GM19452 (cell line): ENCODE measurements around the gene GNAO1.
"Not testable (repeated sequence)": the region's sequence is repeated elsewhere in the genome, so short reads cannot be mapped to it uniquely, and the experiment has no call there.

Experiments
- ATAC-seq: cut with Tn5 transposase; IDR thresholded peaks from one replicate; pipeline ENCODE4 v1.9.1; 2021; ENCODE audit not compliant: unreplicated experiment

GNAO1 gene

DNA sequence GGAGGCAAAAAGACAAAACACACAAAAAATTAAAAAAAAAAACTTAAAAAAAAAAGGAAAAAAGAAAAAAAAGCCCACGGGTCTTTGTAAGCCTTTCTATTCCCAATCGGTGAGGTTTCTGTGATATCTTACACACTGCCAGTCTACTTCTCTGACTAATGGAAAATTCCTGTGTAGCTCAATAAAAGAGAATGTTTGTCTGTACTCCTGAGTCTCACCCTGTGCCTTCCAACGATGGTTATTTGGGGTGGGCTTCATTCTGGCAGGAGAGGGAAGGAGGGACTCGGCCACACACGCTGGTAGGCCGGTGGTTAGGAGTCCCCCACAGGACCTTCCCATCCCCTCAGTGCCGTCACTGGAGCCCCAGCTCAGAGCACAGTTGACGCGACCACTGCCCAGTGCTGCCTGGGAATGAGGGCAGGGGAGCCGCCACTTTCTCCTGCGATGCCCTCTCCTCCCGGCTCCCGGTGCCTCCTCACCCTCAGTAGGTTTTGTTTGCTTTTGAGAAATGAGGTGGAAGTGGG is 166.0 kb downstream of the GNAO1 start:
- no peak for ATAC-seq

GRCh38 chr16:56357765-56358322 is 166.6 kb downstream of the GNAO1 start:
- ATAC-seq, result no peak

DNA sequence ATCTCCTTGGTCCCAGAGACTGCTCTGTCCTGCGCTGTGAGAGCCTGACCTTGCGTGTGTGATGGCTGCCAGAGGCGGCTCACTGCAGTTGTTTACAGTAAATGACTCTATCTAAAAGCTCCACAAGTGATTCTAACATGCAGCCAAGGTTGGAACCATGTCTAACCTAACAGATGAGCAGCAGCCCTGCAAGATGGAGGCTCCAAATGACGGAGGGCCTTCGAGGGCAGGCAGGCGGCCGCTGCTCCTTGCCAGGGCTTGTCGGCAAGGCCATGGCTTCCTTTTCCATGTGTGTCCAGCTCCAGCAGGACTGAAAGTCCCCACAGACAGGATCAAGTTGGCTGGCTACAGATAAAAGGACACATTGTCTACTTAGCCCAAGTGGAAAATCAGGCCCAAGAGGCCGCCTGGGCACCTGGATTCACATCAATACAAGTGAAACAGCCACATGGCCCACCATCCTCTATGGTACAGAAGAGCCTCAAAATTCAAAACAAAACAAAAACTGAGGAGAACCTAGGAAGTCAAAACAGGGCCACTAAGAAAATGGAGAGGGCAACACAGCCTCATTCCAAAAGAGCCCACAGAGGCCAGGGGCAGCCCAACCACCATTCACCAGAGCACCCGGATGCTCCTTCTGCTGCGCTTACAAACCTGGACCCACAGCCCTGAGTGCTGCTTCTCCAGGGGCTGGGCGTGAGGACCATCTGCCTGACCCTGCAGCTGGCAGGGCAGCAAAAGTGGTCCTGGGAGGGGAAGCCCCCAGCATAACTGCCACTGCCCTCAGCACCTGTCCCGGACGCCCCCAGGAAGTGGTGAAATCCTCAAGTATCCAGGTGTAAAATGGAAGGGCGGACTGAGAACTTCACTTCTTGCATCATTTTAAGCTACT is 169.1 kb downstream of the GNAO1 start:
- ATAC-seq, result no peak

- ATAC-seq, result no peak
Measured at GRCh38 chr16:56362057-56362655, 170.9 kb downstream of the GNAO1 start.

- ATAC-seq, result no peak
Measured at GRCh38 chr16:56362706-56363105, 171.4 kb downstream of the GNAO1 start.

GRCh38 chr16:56363181-56363716 is 172.0 kb downstream of the GNAO1 start:
- no peak for ATAC-seq

- ATAC-seq, result no peak
Measured at GRCh38 chr16:56363781-56364565, 172.7 kb downstream of the GNAO1 start.

DNA sequence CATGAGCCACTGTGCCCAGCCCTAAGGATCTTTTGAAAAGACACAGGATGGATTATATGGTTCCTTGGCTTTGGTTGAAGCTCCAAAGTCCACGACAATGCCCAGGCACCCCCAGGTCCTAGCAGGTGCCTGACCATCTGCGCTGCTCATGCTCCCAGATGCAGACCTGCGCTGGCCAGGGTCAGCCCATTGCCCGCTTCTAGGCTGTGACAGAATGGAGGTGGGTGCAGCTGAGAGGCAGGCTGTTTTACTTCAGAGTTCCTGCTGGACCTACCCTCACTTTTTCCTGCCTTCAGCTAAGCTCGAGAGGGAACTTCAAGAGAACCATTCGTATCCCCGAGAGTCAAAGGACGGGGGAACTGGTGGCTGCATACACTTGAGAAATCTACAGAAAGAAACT is 173.6 kb downstream of the GNAO1 start:
- no peak for ATAC-seq

- no peak for ATAC-seq
Measured at GRCh38 chr16:56365552-56365951, 174.3 kb downstream of the GNAO1 start.

DNA sequence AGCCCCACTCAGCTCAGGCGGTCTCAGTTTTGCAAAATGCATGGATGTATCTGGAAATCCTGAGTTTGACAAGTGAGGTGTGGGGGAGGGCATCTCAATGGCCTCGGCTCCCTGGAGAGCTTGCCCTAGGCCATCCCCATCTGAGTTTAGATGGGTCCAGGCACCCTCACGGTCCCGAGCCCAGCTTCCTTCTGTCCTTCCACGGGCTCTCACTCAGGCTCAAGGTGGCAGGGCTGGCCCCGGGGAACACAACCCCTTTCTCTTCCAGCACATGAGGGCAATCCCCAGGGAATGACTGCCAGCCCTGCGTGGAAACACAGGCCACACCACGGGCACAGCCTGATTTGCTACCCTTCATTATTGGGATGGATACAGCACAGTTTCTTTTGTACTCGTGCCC is 175.7 kb downstream of the GNAO1 start:
- ATAC-seq, result no peak

- no peak for ATAC-seq
Measured at GRCh38 chr16:56367764-56368163, 176.5 kb downstream of the GNAO1 start.

DNA sequence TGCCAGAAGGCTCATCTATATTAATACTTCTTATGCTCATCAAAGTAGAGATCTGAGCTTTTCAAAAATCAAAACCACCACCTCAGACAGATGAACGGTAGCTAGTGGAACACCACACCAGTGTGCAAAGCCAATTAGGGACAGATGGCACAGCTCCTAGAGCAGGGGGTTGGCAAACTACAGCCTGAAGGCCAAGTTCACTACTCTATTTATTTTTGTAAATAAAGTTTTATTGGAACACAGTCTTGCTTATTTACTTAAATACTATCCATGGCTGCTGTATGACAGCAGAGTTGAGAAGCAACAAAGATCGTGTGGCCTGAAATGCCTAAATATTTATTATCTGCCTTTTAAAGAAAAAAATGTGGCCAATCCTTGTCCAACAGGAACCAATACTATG is 177.3 kb downstream of the GNAO1 start:
- ATAC-seq, result no peak

DNA sequence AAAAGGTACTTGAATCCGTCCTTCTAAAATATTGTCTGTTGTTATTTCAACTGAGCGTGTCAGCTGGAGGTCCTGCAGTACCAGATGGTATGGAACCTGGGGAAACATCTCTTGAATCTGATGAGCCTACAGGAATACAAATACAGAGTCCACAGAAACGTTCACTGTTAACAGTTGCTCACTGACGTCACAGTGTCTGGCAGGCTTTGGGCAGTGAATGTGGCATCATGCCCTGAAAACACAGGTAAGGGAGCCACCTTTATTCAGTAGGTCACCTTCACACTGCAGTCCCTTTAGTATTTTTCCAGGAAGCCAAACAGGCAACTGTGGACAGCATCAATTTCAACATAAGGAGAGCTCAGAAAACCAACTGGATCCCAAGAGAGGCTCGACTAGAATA is 177.9 kb downstream of the GNAO1 start:
- no peak for ATAC-seq

DNA sequence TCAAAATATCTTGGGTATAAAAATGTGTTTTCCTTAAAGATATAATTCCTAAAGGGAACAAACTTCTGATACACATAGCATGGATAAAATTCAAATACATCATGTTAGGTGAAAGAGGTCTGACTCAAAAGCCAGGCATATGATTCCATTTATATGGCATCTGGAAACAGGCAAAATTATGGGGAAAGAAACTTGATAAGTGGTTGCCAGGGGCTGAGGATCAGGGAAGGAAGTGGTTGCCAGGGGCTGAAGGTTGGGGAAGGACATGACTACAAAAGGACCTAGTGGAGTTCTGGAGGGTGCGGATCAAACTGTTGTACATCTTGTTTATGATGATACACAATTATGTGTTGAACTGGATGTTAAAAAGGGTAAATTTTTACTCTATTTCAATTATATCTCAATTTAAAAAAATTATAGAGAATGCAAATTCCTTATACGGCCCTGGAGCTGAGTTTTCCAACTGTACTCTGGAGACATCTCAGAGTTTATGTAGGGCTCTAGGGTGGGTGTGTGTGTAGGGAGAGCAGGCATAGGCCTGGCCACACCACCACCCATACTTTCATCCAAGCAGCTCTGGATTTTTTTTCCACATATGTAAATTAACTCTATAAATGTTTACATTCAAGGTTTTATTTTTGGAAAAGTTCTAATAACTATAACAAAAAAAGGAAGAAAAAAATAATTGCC is 179.0 kb downstream of the GNAO1 start:
- ATAC-seq, result no peak

DNA sequence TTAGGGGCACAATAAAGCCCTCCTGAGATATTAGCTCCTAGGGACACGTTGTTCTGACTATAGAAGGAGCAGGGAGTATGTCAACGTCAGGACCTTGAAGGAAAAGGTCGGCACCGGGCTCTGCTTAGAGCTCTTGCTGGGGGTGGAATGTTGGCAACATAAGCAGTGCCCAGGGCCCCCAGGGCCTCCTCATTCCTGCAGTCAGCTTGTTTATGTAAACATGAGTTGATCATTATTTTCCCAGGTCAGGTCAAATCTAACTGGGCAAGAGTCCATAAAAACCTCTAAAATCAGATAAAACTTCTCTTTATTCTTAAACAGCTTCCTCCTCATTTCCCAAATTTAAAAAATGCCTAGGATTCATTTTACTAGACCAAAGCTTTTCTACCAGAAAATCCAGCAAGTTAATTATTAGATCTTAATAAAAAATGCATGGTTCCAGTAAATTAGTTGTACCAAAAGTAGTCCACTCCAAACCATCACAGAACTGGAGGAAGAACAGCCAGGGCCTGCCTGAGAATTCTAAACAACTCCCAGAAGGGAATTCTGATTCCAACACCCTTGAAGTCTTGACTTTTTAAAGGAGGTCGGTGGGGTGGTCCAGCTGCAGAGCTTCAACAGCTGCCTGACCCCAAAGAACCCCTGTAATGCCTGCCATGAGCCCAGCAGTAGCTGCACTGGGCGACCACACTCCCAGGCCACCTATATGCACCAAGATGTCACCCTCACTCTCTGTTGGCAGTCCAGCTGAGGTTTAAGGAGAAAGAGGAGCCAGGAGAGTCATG is 179.8 kb downstream of the GNAO1 start:
- ATAC-seq, result no peak

- ATAC-seq, result no peak
Measured at GRCh38 chr16:56371660-56371937, 180.3 kb downstream of the GNAO1 start.

DNA sequence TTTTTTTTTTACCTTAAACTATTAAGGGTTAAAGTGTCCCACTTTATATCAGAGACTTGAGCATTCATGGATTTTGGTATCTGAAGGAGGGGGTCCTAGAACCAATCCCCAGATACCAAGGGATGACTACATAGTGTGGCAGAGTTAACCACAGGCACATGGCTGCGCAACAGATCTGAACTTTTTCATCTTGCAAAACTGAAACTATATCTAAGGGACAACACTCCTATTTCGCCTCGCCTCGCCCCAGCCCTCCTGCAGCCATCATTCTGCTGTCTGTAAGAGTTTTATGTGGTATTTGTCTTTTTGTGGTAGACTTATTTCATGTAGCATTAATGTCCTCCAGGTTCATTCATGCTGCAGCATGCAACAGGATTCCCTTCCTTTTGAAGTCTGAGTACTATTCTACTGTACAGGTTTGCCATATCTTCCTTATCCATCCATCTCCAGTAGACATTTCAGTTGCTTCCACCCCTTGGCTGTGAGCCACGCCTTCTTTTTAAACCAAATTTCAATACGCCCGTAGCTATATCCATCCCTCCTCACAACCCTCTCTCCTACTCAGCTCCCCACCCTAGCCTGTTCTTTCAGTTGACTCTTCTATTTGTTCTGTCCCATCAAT is 180.8 kb downstream of the GNAO1 start:
- ATAC-seq, result no peak

DNA sequence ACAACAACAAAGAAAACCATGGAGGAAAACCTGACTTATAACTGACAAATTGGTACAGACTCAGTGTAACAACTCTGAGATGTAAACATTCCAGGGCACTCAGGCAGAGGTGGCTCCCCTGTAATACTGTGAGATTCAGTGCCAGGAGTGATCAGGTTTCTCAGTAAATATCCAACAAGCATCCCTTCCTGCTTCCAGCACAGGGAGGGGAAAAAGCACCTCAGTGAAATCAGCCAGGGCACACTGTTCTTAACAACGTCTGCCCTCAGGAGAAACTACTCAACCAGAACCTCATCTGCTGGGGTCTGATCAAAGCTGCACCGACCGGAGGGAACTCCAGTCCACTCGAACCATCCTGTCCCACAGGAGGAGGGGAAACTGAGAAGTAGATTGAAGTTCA is 181.7 kb downstream of the GNAO1 start:
- no peak for ATAC-seq

DNA sequence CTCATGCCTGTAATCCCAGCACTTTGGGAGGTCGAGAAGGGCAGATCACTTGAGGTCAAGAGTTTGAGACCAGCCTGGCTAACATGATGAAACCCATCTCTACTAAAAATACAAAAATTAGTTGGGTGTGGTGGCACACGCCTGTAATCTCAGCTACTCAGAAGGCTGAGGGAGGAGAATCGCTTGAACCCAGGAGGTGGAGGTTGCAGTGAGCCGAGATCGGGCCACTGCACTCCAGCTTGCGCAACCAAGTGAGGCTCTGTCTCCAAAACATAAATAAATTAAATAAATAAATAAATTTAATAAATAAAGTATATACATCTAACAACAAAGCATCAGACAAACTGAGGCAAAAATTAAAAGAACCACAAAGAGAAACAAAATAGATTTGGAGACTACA is 184.5 kb downstream of the GNAO1 start:
- not testable (repeated sequence) for ATAC-seq
